Heart left ventricle (tissue), 16 donors: ENCODE data around the gene TRPV4. TPM values are rescaled to one million over a fixed set of nuclear protein-coding genes. Genes with fewer than 3 reads are reported as not detected.

Experiments used
- ATAC-seq, 4 donors: fragments of 200-7000 bp; cut with Tn5 transposase; one replicate each; pipeline ENCODE4 v1.9.1; 2020 to 2022; ENCODE audit warnings: moderate library complexity in 4 of 4, mild to moderate bottlenecking in 3 of 4, moderate number of reproducible peaks in 1 of 4
- DNase-seq, 5 donors: peaks; one replicate each; pipeline ENCODE4 v3.0.0-alpha.2; 2020
- H3K27ac ChIP-seq, 12 donors: fragments of 200-600 bp; sonication (generic) in 4 of 12; one replicate each; pipeline versions ENCODE4 v1.5.0 to v1.8.0; 2016 to 2022; ENCODE audit warnings: mild to moderate bottlenecking in 2 of 12
- H3K27me3 ChIP-seq, 9 donors: fragments of 200-600 bp; sonication (generic) in 2 of 9; one replicate each; pipeline versions ENCODE4 v1.5.1 to v1.8.0; 2016 to 2022; ENCODE audit warnings: mild to moderate bottlenecking in 3 of 9
- H3K36me3 ChIP-seq, 9 donors: fragments of 200-600 bp; sonication (generic) in 2 of 9; one replicate each; pipeline versions ENCODE4 v1.5.0 to v1.8.0; 2018 to 2022; ENCODE audit warnings: mild to moderate bottlenecking in 2 of 9
- H3K4me1 ChIP-seq, 12 donors: fragments of 200-600 bp; sonication (generic) in 4 of 12; one replicate each; pipeline versions ENCODE4 v1.5.0 to v1.8.0; 2016 to 2022; ENCODE audit warnings: mild to moderate bottlenecking in 3 of 12
- H3K4me3 ChIP-seq, 12 donors: fragments of 200-600 bp; sonication (generic) in 4 of 12; one replicate each; pipeline versions ENCODE4 v1.5.0 to v1.8.0; 2017 to 2022; ENCODE audit warnings: mild to moderate bottlenecking in 9 of 12, moderate library complexity in 4 of 12
- H3K9me3 ChIP-seq, 12 donors: fragments of 200-600 bp; sonication (generic) in 4 of 12; one replicate each; pipeline versions ENCODE4 v1.5.0 to v1.8.0; 2016 to 2022; ENCODE audit warnings: mild to moderate bottlenecking in 1 of 12
- POLR2A ChIP-seq, 2 donors: fragments of 450-650 bp; IDR thresholded peaks; one replicate each; pipeline ENCODE4 v1.6.1; 2017; ENCODE audit warnings: antibody characterized with exemption in 2 of 2, mild to moderate bottlenecking in 2 of 2, moderate library complexity in 2 of 2
- WGBS, 4 donors: extraction: QIAGEN DNeasy Blood & Tissue Kit in 2 of 4; methylation state at CpG; one replicate each; pipeline versions ENCODE4 v1.1.5 to v1.1.7; 2013 to 2018; 5-methylcytosine and 5-hydroxymethylcytosine counted together
- intact Hi-C, 10 donors: fragments of 100-400 bp; cut with DNase I; formaldehyde crosslinking; loops; one replicate each; pipeline versions ENCODE4 v1.11.1 to v1.14.2; 2022
- polyA plus RNA-seq, 2 donors: library from polyadenylated mRNA; stranded (reverse); fragments of 200-250 nt; gene quantifications; one replicate each; pipeline ENCODE4 v1.2.3, GENCODE V29; 2013
- total RNA-seq, 9 donors: library from RNA; depleted of rRNA in 2 of 9; stranded (reverse); fragments of >200 nt in 2 of 9; fragmentation: NEBNext Ultra II Directional in 3 of 9; extraction: Animal tissue kit (Norgen Biotek cat#: 25700) in 3 of 9; gene quantifications; one replicate each; pipeline versions ENCODE4 v1.1.0 to v1.2.4, GENCODE V29; 2016 to 2023
- TF ChIP-seq, protein P1 (sequence below), 12 donors: fragments of 200-600 bp; sonication (generic) in 4 of 12; IDR thresholded peaks; one replicate each; pipeline versions ENCODE4 v1.5.0 to v1.8.0; 2018 to 2022; ENCODE audit warnings: antibody characterized with exemption in 12 of 12, mild to moderate bottlenecking in 5 of 12
- donor health status: ischemic (EF 13 %, LVEDD 7.1; RV severe dilation, severe dysfunction).
- donor health status: healthy with polysubstance abuse.
- donor health status: DM: no; HTN: yes; CAD: no.
- donor health status: DM: no; HTN: no; CAD: no.
- donor health status: ischemic (EF 25% LVEDD 6.9; RV normal size, moderate dysfunction).
- donor health status: ischemic (EF 25% LVEDD 5.7; RV mildly dilated, moderate dysfunction).
- donor health status: healthy.
- donor health status: DM: yes; HTN: yes; CAD: no.
- donor health status: ischemic (EF 35%, LVEDD 5.7; RV mildly dilated, moderate dysfunction).
- donor health status: nonischemic (EF 11% LVEDD 7.7; RV severe dilation, severe dysfunction).
- donor health status: DM: yes; HTN: yes; CAD: no.
- donor health status: PGD.
- donor health status: ischemic (EF 29% LVEDD 5.4; RV normal size, mild dysfunction).
- donor health status: nonischemic (EF 23%, LVEDD 6.1; RV moderate dilation, normal function).

TRPV4 gene
- total and polyA plus RNA-seq, 11 donors = 0.17 to 3.9 (median 0.30) TPM; not detected in 1

DNA sequence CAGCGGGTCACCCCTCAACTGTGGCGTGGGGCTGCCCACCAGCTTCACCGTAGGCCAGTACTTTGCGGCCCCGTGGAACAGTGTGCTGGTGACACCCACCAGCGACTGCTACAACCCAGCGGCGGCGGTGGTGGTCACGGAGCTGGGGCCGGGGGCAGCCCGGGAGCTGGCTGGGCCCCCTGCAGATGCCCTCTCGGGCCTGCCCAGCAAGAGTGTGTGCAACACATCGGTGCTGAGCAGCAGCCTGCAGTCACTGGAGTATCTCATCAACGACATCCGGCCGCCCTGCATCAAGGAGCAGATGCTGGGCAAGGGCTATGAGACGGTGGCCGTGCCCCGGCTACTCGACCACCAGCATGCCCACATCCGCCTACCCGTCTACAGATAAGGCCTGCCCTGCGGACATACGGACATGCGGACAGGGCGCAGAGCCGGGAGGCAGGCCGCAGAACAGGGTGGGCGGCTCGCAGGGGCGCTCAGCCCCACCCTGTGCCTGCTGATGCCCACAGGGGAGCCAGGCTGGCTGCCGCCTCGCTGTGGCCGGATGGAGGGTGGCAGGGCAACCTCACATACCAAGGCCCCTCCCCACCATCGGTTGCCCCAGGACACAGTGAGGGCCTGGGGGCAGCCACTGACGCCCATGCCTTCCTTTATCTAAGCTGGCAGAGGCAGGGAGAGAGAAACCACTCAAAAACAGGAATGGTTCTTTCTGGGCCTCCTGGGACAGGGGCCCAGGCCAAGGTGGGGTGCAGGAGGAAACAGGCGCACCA, 64.1 kb downstream of the TRPV4 start:
- intact Hi-C loops = no loop called here
- TF ChIP-seq POLR2A (IDR thresholded peaks at IDR 0.05) = no peak
- TF ChIP-seq, protein P1, sequence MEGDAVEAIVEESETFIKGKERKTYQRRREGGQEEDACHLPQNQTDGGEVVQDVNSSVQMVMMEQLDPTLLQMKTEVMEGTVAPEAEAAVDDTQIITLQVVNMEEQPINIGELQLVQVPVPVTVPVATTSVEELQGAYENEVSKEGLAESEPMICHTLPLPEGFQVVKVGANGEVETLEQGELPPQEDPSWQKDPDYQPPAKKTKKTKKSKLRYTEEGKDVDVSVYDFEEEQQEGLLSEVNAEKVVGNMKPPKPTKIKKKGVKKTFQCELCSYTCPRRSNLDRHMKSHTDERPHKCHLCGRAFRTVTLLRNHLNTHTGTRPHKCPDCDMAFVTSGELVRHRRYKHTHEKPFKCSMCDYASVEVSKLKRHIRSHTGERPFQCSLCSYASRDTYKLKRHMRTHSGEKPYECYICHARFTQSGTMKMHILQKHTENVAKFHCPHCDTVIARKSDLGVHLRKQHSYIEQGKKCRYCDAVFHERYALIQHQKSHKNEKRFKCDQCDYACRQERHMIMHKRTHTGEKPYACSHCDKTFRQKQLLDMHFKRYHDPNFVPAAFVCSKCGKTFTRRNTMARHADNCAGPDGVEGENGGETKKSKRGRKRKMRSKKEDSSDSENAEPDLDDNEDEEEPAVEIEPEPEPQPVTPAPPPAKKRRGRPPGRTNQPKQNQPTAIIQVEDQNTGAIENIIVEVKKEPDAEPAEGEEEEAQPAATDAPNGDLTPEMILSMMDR (IDR thresholded peaks at IDR 0.05) = no peak
- no peak for ATAC-seq
- H3K27ac ChIP-seq = no peak overlapping the region
- H3K27me3 ChIP-seq = peaks cover 0 to 2% (median 0%) of the 10 kb centered on the region in 9 donors
- H3K4me1 ChIP-seq = peaks cover 0 to 10% (median 0%) of the 10 kb centered on the region in 12 donors
- no peaks in the 10 kb centered on the region for H3K9me3 ChIP-seq
- DNase-seq = no peak
- WGBS, 4 donors = 90 to 97% (median 96%) methylated on average over 7 to 38 of the region's 38 CpGs
- no peak overlapping the region for H3K4me3 ChIP-seq
- H3K36me3 ChIP-seq = peaks cover 0 to 9% (median 0%) of the 10 kb centered on the region in 9 donors

DNA sequence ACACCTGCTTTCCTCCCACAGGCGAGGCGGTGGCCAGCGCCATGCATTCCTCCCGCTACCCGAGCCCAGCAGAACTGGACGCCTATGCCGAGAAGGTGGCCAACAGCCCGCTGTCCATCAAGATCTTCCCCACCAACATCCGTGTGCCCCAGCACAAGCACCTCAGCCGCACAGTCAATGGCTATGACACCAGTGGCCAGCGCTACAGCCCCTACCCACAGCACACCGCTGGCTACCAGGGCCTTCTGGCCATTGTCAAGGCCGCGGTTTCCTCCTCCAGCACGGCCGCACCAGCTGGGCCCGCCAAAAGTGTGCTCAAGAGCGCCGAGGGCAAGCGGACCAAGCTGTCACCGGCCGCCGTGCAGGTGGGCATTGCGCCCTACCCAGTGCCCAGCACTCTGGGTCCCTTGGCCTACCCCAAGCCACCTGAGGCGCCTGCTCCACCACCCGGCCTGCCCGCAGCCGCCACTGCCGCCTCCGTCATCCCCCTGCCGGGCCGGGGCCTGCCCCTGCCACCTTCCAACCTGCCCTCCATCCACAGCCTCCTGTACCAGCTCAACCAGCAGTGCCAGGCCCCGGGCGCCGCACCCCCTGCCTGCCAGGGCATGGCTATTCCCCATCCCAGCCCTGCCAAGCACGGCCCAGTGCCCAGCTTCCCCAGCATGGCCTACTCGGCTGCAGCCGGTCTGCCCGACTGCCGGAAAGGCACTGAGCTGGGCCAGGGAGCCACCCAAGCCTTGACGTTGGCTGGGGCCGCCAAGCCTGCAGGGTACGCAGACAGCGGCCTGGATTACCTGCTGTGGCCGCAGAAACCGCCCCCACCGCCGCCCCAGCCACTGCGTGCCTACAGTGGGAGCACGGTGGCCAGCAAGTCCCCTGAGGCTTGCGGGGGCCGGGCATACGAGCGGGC, 65.0 kb downstream of the TRPV4 start:
- Histone ChIP-seq H3K27ac (no peak overlapping the region), H3K27me3 (no peaks in the 10 kb centered on the region), H3K4me1 (peaks cover 0 to 6% (median 0%) of the 10 kb centered on the region in 12 donors), H3K36me3 (peaks cover 0 to 9% (median 0%) of the 10 kb centered on the region in 9 donors), H3K4me3 (no peak overlapping the region), H3K9me3 (peaks cover 0 to 5% (median 0%) of the 10 kb centered on the region in 12 donors)
- intact Hi-C loops = no loop called here
- DNase-seq = no peak
- WGBS, 4 donors = 95 to 98% (median 96%) methylated on average over 42 to 54 of the region's 54 CpGs
- ATAC-seq = no peak
- TF ChIP-seq, protein P1 (IDR thresholded peaks at IDR 0.05) = no peak
- no peak for TF ChIP-seq POLR2A (IDR thresholded peaks at IDR 0.05)

DNA sequence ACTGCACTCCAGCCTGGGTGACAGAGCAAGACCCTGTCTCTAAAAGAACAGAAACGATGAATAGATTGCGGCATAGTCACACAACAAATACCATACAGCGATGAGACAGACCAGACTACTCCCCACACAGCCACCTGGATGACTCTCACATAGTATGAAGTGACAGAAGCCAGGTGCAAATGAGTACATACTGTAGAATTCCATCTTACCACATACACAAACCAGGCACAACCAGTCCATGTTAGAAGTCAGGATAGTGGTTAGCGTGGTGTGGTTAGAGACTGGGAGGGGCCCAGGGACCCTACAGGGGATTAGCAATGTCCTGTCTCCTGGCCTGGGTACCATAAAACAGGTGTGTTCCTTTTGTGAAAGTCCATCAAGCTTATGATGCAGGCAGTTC, 65.7 kb downstream of the TRPV4 start:
- 93 to 96% (median 94%) methylated on average over 4 of the region's 4 CpGs for WGBS, 4 donors

More for the DNA sequence above, 65.7 kb downstream of the TRPV4 start:
- intact Hi-C loops = no loop called here
- Histone ChIP-seq H3K27ac (no peak overlapping the region), H3K4me1 (no peaks in the 10 kb centered on the region), H3K4me3 (no peak overlapping the region), H3K36me3 (peaks cover 0 to 9% (median 0%) of the 10 kb centered on the region in 9 donors), H3K27me3 (no peaks in the 10 kb centered on the region), H3K9me3 (peaks cover 0 to 7% (median 0%) of the 10 kb centered on the region in 12 donors)
- no peak for ATAC-seq
- TF ChIP-seq, protein P1 (IDR thresholded peaks at IDR 0.05) = no peak
- TF ChIP-seq POLR2A (IDR thresholded peaks at IDR 0.05) = no peak
- no peak for DNase-seq
